HG03378 (cell line): ENCODE data around the gene HBEGF.
"Not testable (repeated sequence)": the region's sequence is repeated elsewhere in the genome, so short reads cannot be mapped to it uniquely, and the experiment has no call there.

Experiments used
- ATAC-seq: cut with Tn5 transposase; IDR thresholded peaks from one replicate; pipeline ENCODE4 v1.9.1; 2021; ENCODE audit warnings: mild to moderate bottlenecking, moderate library complexity; ENCODE audit not compliant: unreplicated experiment

HBEGF gene

GRCh38 chr5:140361901-140362300, 15.5 kb upstream of the HBEGF start:
- ATAC-seq: no peak

- ATAC-seq: no peak
Measured at GRCh38 chr5:140360681-140361479, 14.5 kb upstream of the HBEGF start.

- no peak for ATAC-seq
Measured at GRCh38 chr5:140360101-140360500, 13.7 kb upstream of the HBEGF start, which contains the start of gene SLC4A9. TSS of gene SLC4A9 (plus strand) at chr5:140360194. CDS start at chr5:140360237, 43 bp downstream.

GRCh38 chr5:140358738-140359310, 12.4 kb upstream of the HBEGF start:
- ATAC-seq: no peak

GRCh38 chr5:140357726-140358093, 11.3 kb upstream of the HBEGF start:
- peak; percentile 87 for ATAC-seq

GRCh38 chr5:140356853-140357725, 10.7 kb upstream of the HBEGF start:
- peak; percentile 20 for ATAC-seq

- no peak for ATAC-seq
Measured at GRCh38 chr5:140355546-140355945, 9.1 kb upstream of the HBEGF start.

- peak; percentile 61 for ATAC-seq
Measured at GRCh38 chr5:140351609-140352334, 5.4 kb upstream of the HBEGF start.

- ATAC-seq: no peak
Measured at GRCh38 chr5:140349244-140349643, 2.8 kb upstream of the HBEGF start.

- no peak for ATAC-seq
Measured at GRCh38 chr5:140348104-140348503, 1.7 kb upstream of the HBEGF start.

GRCh38 chr5:140347360-140347759, 957 bp upstream of the HBEGF start:
- ATAC-seq: no peak

- peak; percentile 12 for ATAC-seq
Measured at GRCh38 chr5:140345919-140346347, 470 bp downstream of the HBEGF start.

- no peak for ATAC-seq
Measured at GRCh38 chr5:140344683-140345423, 1.6 kb downstream of the HBEGF start.

GRCh38 chr5:140343849-140344248, 2.6 kb downstream of the HBEGF start:
- not testable (repeated sequence) for ATAC-seq

- no peak for ATAC-seq
Measured at GRCh38 chr5:140342896-140343295, 3.5 kb downstream of the HBEGF start.

- ATAC-seq: no peak
Measured at GRCh38 chr5:140342287-140342686, 4.1 kb downstream of the HBEGF start.

GRCh38 chr5:140341591-140341990, 4.8 kb downstream of the HBEGF start:
- ATAC-seq: no peak

GRCh38 chr5:140340605-140341121, 5.7 kb downstream of the HBEGF start:
- no peak for ATAC-seq

- no peak for ATAC-seq
Measured at GRCh38 chr5:140339636-140340035, 6.8 kb downstream of the HBEGF start.

- ATAC-seq: no peak
Measured at GRCh38 chr5:140338908-140339307, 7.5 kb downstream of the HBEGF start.
